Parathyroid adenoma (tissue), 2 donors: ENCODE data around the gene FAM200A.
A peak's percentile ranks its signal among the peaks of the same experiment; 100 is the strongest.

Experiments
- H2AFZ ChIP-seq: fragments of 300-600 bp; sonication (generic); one replicate; pipeline ENCODE4 v1.7.0; 2017; ENCODE audit warnings: antibody characterized with exemption, mild to moderate bottlenecking
- H3K27ac ChIP-seq: fragments of 300-600 bp; sonication (generic); one replicate; pipeline ENCODE4 v1.7.0; 2017
- H3K27me3 ChIP-seq: fragments of 300-600 bp; sonication (generic); one replicate; pipeline ENCODE4 v1.7.0; 2017; ENCODE audit warnings: low read length; ENCODE audit not compliant: control insufficient read depth, insufficient read depth
- H3K36me3 ChIP-seq: fragments of 300-600 bp; sonication (generic); one replicate; pipeline ENCODE4 v1.7.0; 2017; ENCODE audit warnings: low read length; ENCODE audit not compliant: control insufficient read depth, insufficient read depth
- H3K4me1 ChIP-seq: fragments of 300-600 bp; sonication (generic); one replicate; pipeline ENCODE4 v1.7.0; 2017; ENCODE audit warnings: control low read depth
- H3K4me2 ChIP-seq: fragments of 300-600 bp; sonication (generic); one replicate; pipeline ENCODE4 v1.7.0; 2017; ENCODE audit warnings: low read length
- H3K4me3 ChIP-seq: fragments of 300-600 bp; sonication (generic); one replicate; pipeline ENCODE4 v1.7.0; 2017; ENCODE audit warnings: low read depth, low read length
- H3K79me2 ChIP-seq: fragments of 300-600 bp; sonication (generic); one replicate; pipeline ENCODE4 v1.7.0; 2017; ENCODE audit warnings: control low read depth
- H3K9ac ChIP-seq: fragments of 300-600 bp; sonication (generic); one replicate; pipeline ENCODE4 v1.7.0; 2017; ENCODE audit warnings: mild to moderate bottlenecking
- H3K9me3 ChIP-seq: fragments of 300-600 bp; sonication (generic); one replicate; pipeline ENCODE4 v1.7.0; 2017; ENCODE audit warnings: low read length; ENCODE audit not compliant: control insufficient read depth
- TF ChIP-seq, protein P1 (sequence below): fragments of 300-600 bp; sonication (generic); IDR thresholded peaks from one replicate; pipeline ENCODE4 v1.7.0; 2017; ENCODE audit warnings: antibody characterized with exemption, mild to moderate bottlenecking
- donor health status: primary hyperparathyroidism.

Gene FAM200A

GRCh38 chr7:99559175-99559915 is 7.4 kb upstream of the FAM200A start:
- Histone ChIP-seq H3K4me1 (peaks cover 9% of the 10 kb centered on the region), H3K36me3 (no peaks in the 10 kb centered on the region)

GRCh38 chr7:99558306-99559174 is 6.6 kb upstream of the FAM200A start, which contains the start of gene ZNF655:
Gene ZNF655 (plus strand): TSS chr7:99558642. CDS start chr7:99560560, 1,918 bp downstream.
- H3K36me3 ChIP-seq: no peaks in the 10 kb centered on the region
- H3K4me2 ChIP-seq: peak within 1 kb of the TSS; percentile 81
- peak within 1 kb of the TSS; percentile 100 for H3K9ac ChIP-seq
- H3K27me3 ChIP-seq: no peaks in the 10 kb centered on the region
- peak within 1 kb of the TSS; percentile 99 for H3K27ac ChIP-seq
- H3K79me2 ChIP-seq: peaks cover 55% of the 10 kb centered on the region
- H3K9me3 ChIP-seq: no peaks in the 10 kb centered on the region
- H3K4me3 ChIP-seq: peak within 1 kb of the TSS; percentile 89
- TF ChIP-seq, protein P1, sequence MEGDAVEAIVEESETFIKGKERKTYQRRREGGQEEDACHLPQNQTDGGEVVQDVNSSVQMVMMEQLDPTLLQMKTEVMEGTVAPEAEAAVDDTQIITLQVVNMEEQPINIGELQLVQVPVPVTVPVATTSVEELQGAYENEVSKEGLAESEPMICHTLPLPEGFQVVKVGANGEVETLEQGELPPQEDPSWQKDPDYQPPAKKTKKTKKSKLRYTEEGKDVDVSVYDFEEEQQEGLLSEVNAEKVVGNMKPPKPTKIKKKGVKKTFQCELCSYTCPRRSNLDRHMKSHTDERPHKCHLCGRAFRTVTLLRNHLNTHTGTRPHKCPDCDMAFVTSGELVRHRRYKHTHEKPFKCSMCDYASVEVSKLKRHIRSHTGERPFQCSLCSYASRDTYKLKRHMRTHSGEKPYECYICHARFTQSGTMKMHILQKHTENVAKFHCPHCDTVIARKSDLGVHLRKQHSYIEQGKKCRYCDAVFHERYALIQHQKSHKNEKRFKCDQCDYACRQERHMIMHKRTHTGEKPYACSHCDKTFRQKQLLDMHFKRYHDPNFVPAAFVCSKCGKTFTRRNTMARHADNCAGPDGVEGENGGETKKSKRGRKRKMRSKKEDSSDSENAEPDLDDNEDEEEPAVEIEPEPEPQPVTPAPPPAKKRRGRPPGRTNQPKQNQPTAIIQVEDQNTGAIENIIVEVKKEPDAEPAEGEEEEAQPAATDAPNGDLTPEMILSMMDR: no peak
- peak within 1 kb of the TSS; percentile 98 for H2AFZ ChIP-seq
- peaks cover 9% of the 10 kb centered on the region for H3K4me1 ChIP-seq

More at GRCh38 chr7:99559175-99559915, 7.4 kb upstream of the FAM200A start:
- Histone ChIP-seq H3K4me3 (peak overlapping the region; percentile 89), H3K9ac (peak overlapping the region; percentile 100), H2AFZ (peak overlapping the region; percentile 98), H3K79me2 (peaks cover 50% of the 10 kb centered on the region), H3K27me3 (no peaks in the 10 kb centered on the region), H3K9me3 (no peaks in the 10 kb centered on the region), H3K27ac (peak overlapping the region; percentile 99), H3K4me2 (peak overlapping the region; percentile 81)
- TF ChIP-seq, protein P1: no peak

DNA sequence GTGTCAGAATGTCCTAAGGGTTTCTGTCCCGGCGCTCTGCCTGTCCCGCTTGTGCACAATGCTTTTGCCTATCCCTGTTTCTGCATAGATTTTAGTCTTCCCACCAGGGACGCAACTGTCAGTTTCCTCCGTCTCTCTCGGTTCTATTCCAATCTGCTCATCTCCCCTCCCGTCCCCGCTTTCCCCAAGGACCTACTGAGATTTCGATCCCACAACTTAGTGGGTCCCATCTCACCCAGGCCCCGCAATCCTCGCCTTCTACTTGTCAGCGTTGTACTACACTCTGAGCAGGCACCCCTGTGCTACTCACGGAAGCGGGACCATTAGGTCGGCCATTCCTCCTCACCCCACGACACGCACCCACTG is 6.0 kb upstream of the FAM200A start:
- H3K9me3 ChIP-seq: no peaks in the 10 kb centered on the region
- H3K4me3 ChIP-seq: peak overlapping the region; percentile 89
- H3K79me2 ChIP-seq: peaks cover 56% of the 10 kb centered on the region
- peak overlapping the region; percentile 99 for H3K27ac ChIP-seq
- H3K4me2 ChIP-seq: peak overlapping the region; percentile 81
- H3K36me3 ChIP-seq: no peaks in the 10 kb centered on the region
- TF ChIP-seq, protein P1: no peak
- H3K4me1 ChIP-seq: peaks cover 9% of the 10 kb centered on the region
- peak overlapping the region; percentile 98 for H2AFZ ChIP-seq
- peak overlapping the region; percentile 100 for H3K9ac ChIP-seq
- no peaks in the 10 kb centered on the region for H3K27me3 ChIP-seq

DNA sequence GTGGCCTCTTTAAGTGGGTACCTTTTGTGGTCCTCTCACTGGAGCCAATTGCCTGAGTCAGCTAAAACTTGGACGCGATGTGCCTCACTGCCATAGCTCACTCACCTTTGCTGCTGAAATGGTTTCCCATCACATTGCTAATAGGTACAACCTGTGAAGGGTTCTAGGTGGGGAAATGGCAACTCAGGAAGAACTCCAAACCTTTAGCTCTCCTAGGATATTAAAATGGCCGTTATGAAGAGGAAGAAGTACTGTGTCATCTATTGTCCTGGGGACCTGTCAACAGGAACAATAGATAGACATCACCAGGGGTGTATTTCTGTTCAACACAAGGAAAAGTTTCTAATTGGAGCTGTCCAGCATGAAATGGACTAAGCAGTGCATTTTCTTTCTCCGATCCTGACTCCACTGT is 5.3 kb upstream of the FAM200A start:
- peak overlapping the region; percentile 81 for H3K4me2 ChIP-seq
- peak overlapping the region; percentile 89 for H3K4me3 ChIP-seq
- TF ChIP-seq, protein P1: no peak
- H3K27ac ChIP-seq: peak overlapping the region; percentile 99
- no peaks in the 10 kb centered on the region for H3K9me3 ChIP-seq
- no peak overlapping the region for H2AFZ ChIP-seq
- H3K79me2 ChIP-seq: peaks cover 61% of the 10 kb centered on the region
- no peaks in the 10 kb centered on the region for H3K27me3 ChIP-seq
- peaks cover 12% of the 10 kb centered on the region for H3K4me1 ChIP-seq
- H3K9ac ChIP-seq: no peak overlapping the region
- no peaks in the 10 kb centered on the region for H3K36me3 ChIP-seq
